ENCODE data around the gene AMPD2. TPM values are rescaled to one million over a fixed set of nuclear protein-coding genes. Genes with fewer than 3 reads are reported as not detected.

AMPD2 gene
- total and polyA plus RNA-seq, 2 experiments from 2014 or later = 61.3 to 79.3 TPM

GRCh38 chr1:109630898-109631512 lies 11.4 kb downstream of the AMPD2 start:
- no peaks in the 10 kb centered on the region for H3K9me2 ChIP-seq (ENCODE audit: insufficient read depth)
- H4K20me1 ChIP-seq (ENCODE audit: insufficient read depth) = no peaks in the 10 kb centered on the region
- no peaks in the 10 kb centered on the region for H3K9me3 ChIP-seq (ENCODE audit: low read depth)
- no peak for TF ChIP-seq EZH2 (IDR thresholded peaks at IDR 0.05; ENCODE audit: insufficient read depth, poor library complexity, severe bottlenecking)
- TF ChIP-seq EZH2phosphoT487 (IDR thresholded peaks at IDR 0.05; ENCODE audit: insufficient read depth, low read depth) = no peak
- DNase-seq = no peak
- no peak overlapping the region for H3K27ac ChIP-seq
- no peak overlapping the region for H3K9ac ChIP-seq
- no peak overlapping the region for H2AFZ ChIP-seq
- H3K79me2 ChIP-seq (ENCODE audit: insufficient read depth) = peaks cover 4% of the 10 kb centered on the region
- peaks cover 20% of the 10 kb centered on the region for H3F3A ChIP-seq (ENCODE audit: insufficient read depth)
- peaks cover 5% of the 10 kb centered on the region for H3K4me1 ChIP-seq (ENCODE audit: insufficient read depth)
- no peak overlapping the region for H3K4me3 ChIP-seq
- H3K27me3 ChIP-seq (replicated peaks; ENCODE audit: insufficient read depth) = no peaks in the 10 kb centered on the region
- peaks cover 16% of the 10 kb centered on the region; the same call in 1 of the 2 replicates for H3K36me3 ChIP-seq (ENCODE audit: low read depth)
- 95 to 99% methylated on average over 8 to 14 of the region's 14 CpGs for WGBS, 2 experiments (ENCODE audit: low coverage in 1 of 2, low lambda C conversion rate in 2 of 2, missing lambda C conversion rate in 2 of 2)
- in situ Hi-C loops (cut with MboI) = no loop called here
- no peak overlapping the region for H3K4me2 ChIP-seq (ENCODE audit: unreplicated experiment)

- in situ Hi-C loops (cut with MboI) = no loop called here
Measured at GRCh38 chr1:109631513-109632505, 12.2 kb downstream of the AMPD2 start.

GRCh38 chr1:109632671-109633346 lies 13.2 kb downstream of the AMPD2 start:
- Histone ChIP-seq H3K9me2 (ENCODE audit: insufficient read depth) (no peaks in the 10 kb centered on the region), H2AFZ (no peak overlapping the region), H3K27ac (no peak overlapping the region), H3K27me3 (replicated peaks; ENCODE audit: insufficient read depth) (no peaks in the 10 kb centered on the region), H3K4me2 (ENCODE audit: unreplicated experiment) (no peak overlapping the region), H3K9me3 (ENCODE audit: low read depth) (no peaks in the 10 kb centered on the region), H3K4me3 (no peak overlapping the region), H3F3A (ENCODE audit: insufficient read depth) (peaks cover 23% of the 10 kb centered on the region), H3K4me1 (ENCODE audit: insufficient read depth) (peaks cover 13% of the 10 kb centered on the region), H3K79me2 (ENCODE audit: insufficient read depth) (no peaks in the 10 kb centered on the region; the same call in 1 of the 2 replicates), H3K9ac (no peak overlapping the region), H4K20me1 (ENCODE audit: insufficient read depth) (no peaks in the 10 kb centered on the region), H3K36me3 (ENCODE audit: low read depth) (peaks cover 16% of the 10 kb centered on the region; the same call in 1 of the 2 replicates)
- 26 to 34% methylated on average over 5 of the region's 5 CpGs for WGBS, 2 experiments (ENCODE audit: low coverage in 1 of 2, low lambda C conversion rate in 2 of 2, missing lambda C conversion rate in 2 of 2)
- in situ Hi-C loops (cut with MboI) = no loop called here
- TF ChIP-seq EZH2phosphoT487 (IDR thresholded peaks at IDR 0.05; ENCODE audit: insufficient read depth, low read depth) (no peak), EZH2 (IDR thresholded peaks at IDR 0.05; ENCODE audit: insufficient read depth, poor library complexity, severe bottlenecking) (no peak)
- no peak for DNase-seq

More at GRCh38 chr1:109631513-109632505, 12.2 kb downstream of the AMPD2 start:
- H3K27ac ChIP-seq = no peak overlapping the region
- DNase-seq = no peak
- H4K20me1 ChIP-seq (ENCODE audit: insufficient read depth) = no peaks in the 10 kb centered on the region
- H2AFZ ChIP-seq = no peak overlapping the region
- no peaks in the 10 kb centered on the region for H3K27me3 ChIP-seq (replicated peaks; ENCODE audit: insufficient read depth)
- peaks cover 16% of the 10 kb centered on the region; the same call in 1 of the 2 replicates for H3K36me3 ChIP-seq (ENCODE audit: low read depth)
- peaks cover 13% of the 10 kb centered on the region for H3K4me1 ChIP-seq (ENCODE audit: insufficient read depth)
- no peaks in the 10 kb centered on the region for H3K9me3 ChIP-seq (ENCODE audit: low read depth)
- no peak overlapping the region for H3K4me3 ChIP-seq
- peaks cover 23% of the 10 kb centered on the region for H3F3A ChIP-seq (ENCODE audit: insufficient read depth)
- no peak overlapping the region for H3K4me2 ChIP-seq (ENCODE audit: unreplicated experiment)
- H3K79me2 ChIP-seq (ENCODE audit: insufficient read depth) = no peaks in the 10 kb centered on the region; the same call in 1 of the 2 replicates
- H3K9me2 ChIP-seq (ENCODE audit: insufficient read depth) = no peaks in the 10 kb centered on the region
- 79 to 81% methylated on average over 16 of the region's 16 CpGs for WGBS, 2 experiments (ENCODE audit: low coverage in 1 of 2, low lambda C conversion rate in 2 of 2, missing lambda C conversion rate in 2 of 2)
- TF ChIP-seq EZH2 (IDR thresholded peaks at IDR 0.05; ENCODE audit: insufficient read depth, poor library complexity, severe bottlenecking) = no peak
- H3K9ac ChIP-seq = no peak overlapping the region

- 95 to 98% methylated on average over 6 of the region's 6 CpGs for WGBS, 2 experiments (ENCODE audit: low coverage in 1 of 2, low lambda C conversion rate in 2 of 2, missing lambda C conversion rate in 2 of 2)
- H4K20me1 ChIP-seq (ENCODE audit: insufficient read depth) = no peaks in the 10 kb centered on the region
- H3F3A ChIP-seq (ENCODE audit: insufficient read depth) = peaks cover 23% of the 10 kb centered on the region
- H3K4me3 ChIP-seq = no peak overlapping the region
- no peak overlapping the region for H3K4me2 ChIP-seq (ENCODE audit: unreplicated experiment)
- H3K36me3 ChIP-seq (ENCODE audit: low read depth) = peaks cover 14% of the 10 kb centered on the region; the same call in 1 of the 2 replicates
- H3K27ac ChIP-seq = no peak overlapping the region
- no peak for DNase-seq
- H3K27me3 ChIP-seq (replicated peaks; ENCODE audit: insufficient read depth) = no peaks in the 10 kb centered on the region
- in situ Hi-C loops (cut with MboI) = no loop called here
- H2AFZ ChIP-seq = no peak overlapping the region
- no peak overlapping the region for H3K9ac ChIP-seq
- TF ChIP-seq EZH2phosphoT487 (IDR thresholded peaks at IDR 0.05; ENCODE audit: insufficient read depth, low read depth) (no peak), EZH2 (IDR thresholded peaks at IDR 0.05; ENCODE audit: insufficient read depth, poor library complexity, severe bottlenecking) (no peak)
- peaks cover 13% of the 10 kb centered on the region for H3K4me1 ChIP-seq (ENCODE audit: insufficient read depth)
- no peaks in the 10 kb centered on the region for H3K9me3 ChIP-seq (ENCODE audit: low read depth)
- H3K79me2 ChIP-seq (ENCODE audit: insufficient read depth) = no peaks in the 10 kb centered on the region; the same call in 1 of the 2 replicates
- no peaks in the 10 kb centered on the region for H3K9me2 ChIP-seq (ENCODE audit: insufficient read depth)
Measured at GRCh38 chr1:109634292-109634691, 14.7 kb downstream of the AMPD2 start.
